GM19035 (cell line): ENCODE data around the gene SHISA2.
"Not testable (repeated sequence)": the region's sequence is repeated elsewhere in the genome, so short reads cannot be mapped to it uniquely, and the experiment has no call there.

Experiments
- ATAC-seq: cut with Tn5 transposase; IDR thresholded peaks from one replicate; pipeline ENCODE4 v1.9.1; 2021; ENCODE audit not compliant: unreplicated experiment

Gene SHISA2

DNA sequence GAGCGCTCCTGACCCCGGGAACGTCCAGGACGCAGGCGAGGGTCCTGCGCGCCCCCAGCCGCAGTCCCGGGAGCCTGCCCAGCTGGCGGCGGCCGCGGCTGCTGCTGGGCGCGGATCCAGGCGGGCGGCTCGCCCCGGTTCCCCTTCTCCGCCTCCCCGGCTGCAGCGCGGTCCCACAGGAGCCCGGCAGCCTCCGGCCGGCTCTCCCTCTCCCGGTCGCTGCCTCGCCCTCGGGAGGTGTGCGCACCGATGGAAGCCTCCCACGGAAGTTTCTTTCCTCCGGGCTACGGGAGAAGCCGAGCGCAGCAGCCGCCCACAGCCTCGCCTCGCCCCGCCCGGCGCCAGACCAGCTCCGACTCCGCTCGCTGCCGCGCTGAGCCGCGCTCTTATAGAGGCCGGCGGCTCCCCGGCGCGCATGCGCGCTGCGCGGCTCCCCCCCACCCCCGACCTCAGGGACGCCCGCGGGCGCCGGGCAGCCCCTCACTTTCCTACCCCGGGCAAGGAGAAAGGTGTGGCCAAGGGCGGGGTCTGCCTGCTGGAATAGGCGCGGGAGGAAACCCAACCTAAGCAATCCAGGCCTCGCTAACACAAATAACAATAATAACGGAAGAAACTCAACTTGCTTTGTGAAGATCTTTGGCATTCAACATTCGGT lies at the start of gene SHISA2:
TSS of gene SHISA2 (minus strand) at position 360 of the 655 bp plus-strand sequence. CDS start 1,041 bp downstream, outside the sequence.
- no peak for ATAC-seq

DNA sequence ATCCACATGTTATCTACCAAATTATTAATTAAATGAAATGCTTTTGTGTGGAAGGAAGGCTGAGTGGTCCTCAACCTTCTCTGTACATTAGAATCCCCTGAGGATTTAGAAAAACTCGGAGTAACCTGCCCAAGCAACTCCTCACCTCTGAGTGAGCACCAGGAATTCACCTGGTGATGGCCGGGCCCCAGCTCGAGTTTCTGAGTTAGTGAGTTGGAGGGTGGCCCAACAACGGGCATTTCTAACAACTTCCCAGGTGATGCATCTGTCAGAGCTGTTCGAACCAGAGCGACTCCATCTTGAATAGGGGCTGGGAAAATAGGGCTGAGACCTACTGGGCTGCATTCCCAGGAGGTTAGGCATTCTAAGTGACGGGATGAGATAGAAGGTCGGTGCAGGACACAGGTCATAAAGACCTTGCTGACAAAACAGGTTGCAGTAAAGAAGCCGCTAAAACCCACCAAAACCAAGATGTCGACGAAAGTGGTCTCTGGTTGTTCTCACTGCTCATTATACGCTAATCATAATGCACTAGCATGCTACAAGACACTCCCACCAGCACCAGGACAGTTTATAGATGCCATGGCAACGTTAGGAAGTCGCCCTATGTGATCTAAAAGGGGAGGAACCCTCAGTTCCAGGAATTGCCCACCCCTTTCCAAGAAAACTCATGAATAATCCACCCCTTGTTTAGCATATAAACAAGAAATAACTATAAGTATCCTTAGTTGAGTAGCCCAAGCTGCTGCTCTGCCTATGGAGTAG lies 44.2 kb upstream of the SHISA2 start:
- ATAC-seq, result no peak

DNA sequence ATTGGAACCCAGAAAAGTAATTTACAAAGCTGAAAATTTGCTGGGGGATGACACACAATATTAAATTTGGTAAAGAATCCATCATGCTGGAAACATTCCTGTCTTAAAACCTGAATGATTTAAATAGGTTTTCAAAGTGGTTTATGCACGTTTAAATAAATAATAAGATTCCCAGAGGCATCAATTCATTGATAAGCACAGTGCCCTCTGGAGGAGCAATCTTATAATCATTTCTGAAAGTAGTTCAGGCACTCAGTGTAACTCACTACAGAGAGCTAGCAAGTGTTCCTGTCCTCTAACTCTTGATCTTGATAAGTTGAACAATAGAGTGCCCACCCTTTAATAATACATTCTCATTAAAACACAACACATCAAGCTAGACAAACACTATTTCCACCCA lies 43.5 kb upstream of the SHISA2 start:
- ATAC-seq, result no peak

DNA sequence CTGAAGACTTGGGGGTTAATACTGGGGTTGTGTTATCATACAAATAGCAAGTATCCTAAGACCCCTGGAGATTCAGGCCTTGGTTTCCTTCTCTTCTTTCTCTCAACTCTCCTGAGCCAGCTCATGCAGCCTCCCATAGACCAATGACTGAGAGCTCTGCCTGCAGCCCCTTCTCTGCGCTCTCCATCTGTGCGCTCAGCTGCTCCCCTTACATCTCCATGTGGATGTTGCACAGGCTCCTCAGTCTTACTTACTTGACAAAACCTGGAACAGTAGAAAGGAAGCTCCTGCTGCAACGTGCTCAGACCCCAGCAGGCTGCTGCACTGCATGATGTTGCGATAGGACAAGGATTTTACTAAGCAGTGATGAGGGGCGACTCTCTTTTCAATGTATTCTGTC lies 25.0 kb upstream of the SHISA2 start:
- not testable (repeated sequence) for ATAC-seq

DNA sequence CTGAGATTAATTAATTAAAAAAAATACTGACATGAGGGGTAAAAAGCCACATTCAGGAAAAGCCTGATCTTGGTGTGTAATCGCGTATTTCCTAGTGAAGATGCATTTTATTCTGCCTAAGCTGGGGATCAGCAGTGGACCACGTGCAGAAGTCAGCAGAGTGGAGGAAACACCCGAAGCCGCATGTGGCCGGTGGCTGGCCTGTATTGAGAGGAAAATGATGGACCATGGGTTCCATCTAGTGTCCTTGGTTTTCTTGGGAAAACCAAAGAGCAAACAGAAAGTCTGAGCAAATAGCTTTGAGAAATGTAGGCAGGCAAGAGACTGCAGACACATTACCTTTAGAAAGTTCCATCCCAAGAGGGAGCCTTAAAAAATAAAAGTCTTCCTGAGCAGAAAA lies 23.7 kb upstream of the SHISA2 start:
- no peak for ATAC-seq

DNA sequence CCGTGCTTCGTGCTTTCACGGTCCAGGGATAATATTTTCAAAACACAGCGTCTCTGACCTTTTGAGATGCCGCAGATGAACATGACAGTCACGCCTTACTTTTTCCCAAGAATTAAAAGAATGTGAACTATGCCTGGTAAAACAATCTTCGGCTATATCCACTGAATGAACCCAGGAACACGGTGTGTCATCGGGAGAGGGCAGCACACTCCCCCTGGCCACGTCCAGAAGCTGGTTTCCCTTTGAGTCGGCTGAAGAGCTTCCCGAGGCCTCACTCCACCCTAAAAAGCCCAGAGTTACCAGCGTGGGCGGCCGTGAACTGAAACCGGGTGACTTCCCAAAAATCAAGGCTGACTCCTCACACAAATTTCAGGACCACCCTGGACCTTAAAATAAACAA lies 22.9 kb upstream of the SHISA2 start:
- no peak for ATAC-seq

DNA sequence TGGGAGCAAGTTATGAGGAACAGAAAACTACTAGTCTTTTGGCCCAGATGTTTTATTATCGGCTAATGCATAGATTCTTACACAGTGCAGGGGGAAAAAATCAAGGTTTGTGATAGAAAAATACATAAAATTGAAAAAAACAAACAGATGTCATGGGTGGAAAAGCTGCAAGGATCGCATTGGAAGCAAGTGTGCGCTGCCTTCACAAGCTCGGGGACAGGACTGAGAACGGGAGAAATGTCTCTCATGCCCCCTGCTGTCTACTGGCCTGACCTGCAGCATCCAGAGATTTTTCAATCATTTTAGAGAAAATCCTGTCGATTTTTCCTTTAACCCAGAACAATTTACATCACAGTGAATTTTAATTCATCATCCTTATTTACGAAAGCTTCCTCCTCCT lies 20.5 kb upstream of the SHISA2 start:
- not testable (repeated sequence) for ATAC-seq

DNA sequence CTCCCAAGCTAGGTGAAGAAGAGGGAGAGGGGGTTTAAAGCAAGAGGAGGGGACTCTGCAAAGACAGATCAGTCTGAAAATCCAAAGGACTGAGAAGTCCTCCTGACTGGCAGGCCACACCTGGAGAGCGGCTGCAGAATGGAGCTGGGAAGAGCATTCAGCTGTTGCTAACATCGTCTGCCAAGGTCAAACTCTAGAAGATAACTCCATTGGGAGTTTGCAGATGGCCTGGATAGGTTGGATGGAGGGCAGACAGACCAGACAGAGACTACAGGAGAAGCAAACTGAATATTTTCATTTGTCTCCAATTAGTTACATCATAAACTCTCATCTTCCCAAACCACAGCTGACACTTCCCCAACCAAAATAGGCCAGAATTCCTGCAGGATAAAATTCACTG lies 19.9 kb upstream of the SHISA2 start:
- ATAC-seq, result no peak

DNA sequence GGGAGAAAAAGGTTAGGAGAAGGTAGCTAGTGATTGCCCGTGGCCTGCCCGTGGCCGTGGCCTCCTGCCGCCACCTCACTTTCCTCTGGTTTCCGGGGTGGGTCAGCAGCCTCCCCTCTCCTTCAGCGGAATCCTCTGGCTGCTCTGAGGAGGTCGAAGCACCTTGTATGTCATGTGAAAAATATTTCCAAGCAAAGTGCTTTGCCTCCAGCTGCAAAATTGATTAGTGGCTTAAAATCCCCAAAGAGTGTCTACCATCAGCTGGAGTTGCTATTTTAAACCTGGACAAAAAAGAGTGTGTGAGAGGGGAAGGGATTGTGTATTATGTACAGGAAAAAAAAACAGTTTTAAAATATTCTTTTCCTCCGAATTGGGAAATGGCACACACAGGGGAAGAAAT lies 17.8 kb upstream of the SHISA2 start:
- ATAC-seq, result not testable (repeated sequence)

DNA sequence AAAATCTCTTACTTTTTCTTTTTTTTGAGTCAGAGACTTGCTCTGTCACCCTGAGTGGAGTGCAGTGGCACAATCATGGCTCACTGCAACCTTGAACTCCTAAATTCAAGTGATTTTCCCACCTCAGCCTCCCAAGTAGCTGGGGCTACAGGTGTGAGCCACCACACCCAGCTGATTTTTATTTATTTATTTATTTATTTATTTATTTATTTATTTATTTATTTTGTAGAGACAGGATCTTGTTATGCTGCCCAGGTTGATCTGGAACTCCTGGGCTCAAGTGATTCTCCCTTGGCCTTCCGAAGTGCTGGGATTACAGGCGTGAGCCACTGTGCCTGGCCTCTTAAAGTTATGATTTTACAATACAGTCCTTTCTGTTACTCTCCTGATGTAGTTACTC lies 16.6 kb upstream of the SHISA2 start:
- not testable (repeated sequence) for ATAC-seq

DNA sequence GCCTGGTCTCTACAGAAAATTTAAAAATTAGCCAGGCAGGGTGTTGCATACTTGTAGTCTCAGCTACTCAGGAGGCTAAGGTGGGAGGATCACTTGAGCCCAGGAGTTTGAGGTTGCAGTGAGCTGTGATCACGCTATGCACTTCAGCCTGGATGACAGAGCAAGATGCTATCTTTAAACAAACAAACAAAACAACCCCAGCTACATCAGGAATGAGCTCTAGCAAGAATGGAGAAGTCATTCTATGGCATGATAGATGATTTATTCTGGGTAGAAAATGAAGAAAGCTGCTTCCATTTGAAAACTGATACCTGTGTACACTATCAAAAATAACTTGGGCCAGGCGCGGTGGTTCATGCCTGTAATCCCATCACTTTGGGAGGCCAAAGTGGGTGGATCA lies 15.8 kb upstream of the SHISA2 start:
- ATAC-seq, result no peak

DNA sequence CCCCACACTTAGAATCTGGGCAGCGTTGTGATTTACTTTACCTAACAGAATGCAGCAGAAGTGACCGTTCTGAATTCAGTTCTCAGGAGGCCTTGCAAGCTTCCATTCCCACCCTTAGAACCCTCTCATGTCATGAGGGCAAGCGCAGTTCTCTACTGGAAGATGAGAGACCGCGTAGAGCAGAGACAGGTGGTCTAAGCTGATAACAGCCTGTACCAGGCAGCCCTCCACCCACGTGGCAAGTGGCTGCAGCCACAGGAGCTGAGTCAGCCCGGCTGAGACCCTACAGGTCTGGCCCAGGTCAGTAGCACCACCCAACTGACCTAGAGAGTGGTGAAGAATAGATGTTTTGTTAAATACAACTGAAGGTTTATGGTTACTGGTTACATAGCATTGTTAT lies 14.7 kb upstream of the SHISA2 start:
- ATAC-seq, result not testable (repeated sequence)

DNA sequence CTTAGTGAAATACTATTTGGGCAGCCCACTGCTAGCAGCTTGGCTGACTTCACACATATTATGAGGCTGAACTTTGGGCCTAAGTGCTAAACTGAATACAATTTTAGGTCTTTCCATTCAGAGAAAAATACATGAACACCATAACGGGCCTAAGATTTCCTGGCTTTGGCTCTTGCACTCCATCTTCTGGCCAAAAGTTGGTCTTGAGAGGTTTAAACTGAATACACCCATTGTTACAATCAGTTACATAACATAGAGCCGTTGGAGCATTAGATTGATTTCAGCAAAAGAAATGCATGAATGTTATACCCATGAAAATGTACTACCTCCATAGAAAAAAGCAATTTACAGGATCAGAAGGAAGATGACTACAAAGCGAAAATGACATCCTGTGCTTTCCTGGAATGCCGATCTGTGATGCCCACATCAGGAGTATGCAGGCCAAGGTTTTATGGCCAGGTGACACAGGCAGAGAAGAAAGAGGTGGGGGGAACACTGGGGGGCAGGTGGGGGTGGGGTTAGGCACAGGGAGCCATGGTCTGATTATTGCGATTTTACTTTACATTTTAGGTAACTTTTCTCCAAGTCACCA lies 11.1 kb upstream of the SHISA2 start:
- no peak for ATAC-seq

DNA sequence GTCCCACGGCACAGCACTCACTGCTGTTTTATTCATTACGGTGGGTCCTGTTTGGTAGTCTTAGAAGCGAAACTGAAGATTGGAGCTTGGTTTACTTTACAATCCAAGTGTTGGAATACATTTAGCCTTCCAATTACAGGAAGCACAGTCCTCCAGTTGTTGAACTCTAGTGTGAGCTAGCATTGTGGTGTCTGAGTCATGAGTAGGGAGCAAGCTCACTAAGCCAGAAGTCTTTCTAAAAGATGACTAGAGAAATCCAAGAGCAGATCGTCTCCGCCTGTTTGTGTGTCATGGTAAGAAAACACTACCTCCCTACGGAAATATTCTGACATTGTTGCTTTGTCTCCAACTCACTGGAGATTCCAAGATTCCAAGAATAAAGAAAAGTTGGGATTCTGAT lies 10.1 kb upstream of the SHISA2 start:
- no peak for ATAC-seq

DNA sequence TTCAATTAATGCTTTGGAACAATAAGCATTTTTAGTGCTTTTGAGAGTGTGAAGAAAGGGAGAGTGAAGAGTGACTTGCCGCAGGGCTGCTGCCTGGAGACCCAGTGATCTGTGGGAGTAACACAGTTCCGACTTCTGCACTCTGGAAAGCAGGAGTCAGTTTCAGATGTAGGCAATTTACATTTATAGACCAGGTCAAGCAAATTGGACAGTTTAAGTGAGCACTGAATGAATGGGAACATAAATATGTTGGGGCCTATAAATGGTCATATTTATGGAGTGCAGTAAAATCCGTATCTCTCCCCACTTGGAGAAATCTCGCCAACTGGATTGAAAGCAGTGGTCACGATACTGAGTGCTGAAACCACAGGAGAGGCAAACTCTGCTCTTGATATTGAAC lies 9.4 kb upstream of the SHISA2 start:
- ATAC-seq, result no peak

DNA sequence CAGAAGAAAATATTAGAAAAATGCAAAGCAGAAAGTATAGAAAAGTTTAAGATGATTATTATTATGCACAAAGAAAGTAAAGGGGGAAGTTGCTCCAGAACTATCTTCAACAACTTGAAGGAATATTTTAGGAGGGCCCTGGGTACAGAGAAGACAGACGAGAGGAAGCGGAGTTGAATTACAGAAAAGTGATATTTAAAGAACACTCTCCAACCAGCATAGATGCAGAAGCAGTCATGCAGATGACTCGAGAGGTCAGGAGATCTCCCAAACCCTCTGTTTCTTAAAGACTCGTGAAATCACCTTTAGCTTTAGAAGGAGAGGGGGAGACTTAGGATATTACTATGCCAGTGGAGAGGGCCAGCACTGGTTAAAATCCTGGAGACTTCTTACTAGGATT lies 8.5 kb upstream of the SHISA2 start:
- ATAC-seq, result no peak

DNA sequence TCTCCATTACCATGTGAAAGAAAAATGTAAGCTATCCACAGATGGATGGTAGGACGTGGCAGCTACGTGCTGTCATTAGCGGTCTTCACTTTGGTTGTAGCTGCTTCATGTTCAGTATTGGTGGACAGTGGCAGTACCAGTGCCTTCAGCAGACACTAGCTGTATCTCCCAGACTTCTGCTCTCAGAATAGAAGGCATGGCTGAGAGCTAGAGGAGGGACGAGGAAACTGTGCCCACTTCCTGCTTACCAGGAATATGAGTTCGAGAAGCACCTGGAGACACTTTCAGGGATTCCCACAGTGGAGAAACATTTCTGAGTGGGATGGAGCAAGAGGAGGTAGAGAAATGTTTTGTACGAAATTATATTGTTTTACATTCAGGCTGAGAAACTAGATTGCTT lies 6.9 kb upstream of the SHISA2 start:
- ATAC-seq, result no peak

DNA sequence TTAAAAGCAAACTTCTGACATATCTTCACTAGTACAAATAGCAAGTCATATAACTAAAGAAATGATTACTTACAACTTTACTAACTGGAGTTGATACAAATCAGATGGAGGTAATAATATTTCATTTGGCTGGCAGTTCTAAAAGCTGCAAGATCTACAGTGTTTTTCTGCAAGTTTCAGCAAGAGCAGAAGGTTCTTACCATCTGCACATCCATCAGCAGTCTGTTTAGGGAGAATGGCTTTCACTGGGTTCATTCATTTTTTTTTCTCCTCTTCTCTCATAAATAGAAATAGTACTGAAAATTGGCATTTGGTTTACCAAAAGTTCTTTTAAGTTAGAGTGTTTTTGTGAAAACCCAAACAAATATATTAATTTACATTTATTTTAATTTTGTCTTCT lies 3.1 kb upstream of the SHISA2 start:
- no peak for ATAC-seq

DNA sequence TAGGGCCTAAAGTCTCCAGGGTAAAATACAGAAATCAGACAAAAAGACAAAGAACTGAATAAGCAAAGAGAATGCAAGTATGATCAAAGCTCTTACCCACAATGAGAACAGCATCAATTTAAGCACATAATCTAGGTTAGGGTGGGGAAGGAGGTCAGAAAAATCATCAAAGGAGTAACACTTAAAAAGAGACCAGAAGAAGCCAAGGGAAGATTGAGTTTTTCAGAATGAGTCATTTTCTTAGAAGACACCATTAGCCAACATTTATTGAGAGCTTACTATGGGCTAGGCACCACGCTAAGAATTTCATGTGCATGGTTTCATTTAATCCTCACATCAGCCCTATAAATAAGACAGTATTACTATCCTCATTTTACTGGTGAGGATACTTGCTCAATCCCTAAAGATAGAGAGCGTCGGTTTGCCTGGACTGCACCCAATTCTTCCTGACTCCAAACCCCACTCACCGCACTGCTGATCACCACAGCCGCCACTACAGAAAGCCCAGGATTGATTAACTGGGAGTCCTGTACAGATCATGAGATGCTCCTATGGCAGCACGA lies 1.7 kb upstream of the SHISA2 start:
- no peak for ATAC-seq

DNA sequence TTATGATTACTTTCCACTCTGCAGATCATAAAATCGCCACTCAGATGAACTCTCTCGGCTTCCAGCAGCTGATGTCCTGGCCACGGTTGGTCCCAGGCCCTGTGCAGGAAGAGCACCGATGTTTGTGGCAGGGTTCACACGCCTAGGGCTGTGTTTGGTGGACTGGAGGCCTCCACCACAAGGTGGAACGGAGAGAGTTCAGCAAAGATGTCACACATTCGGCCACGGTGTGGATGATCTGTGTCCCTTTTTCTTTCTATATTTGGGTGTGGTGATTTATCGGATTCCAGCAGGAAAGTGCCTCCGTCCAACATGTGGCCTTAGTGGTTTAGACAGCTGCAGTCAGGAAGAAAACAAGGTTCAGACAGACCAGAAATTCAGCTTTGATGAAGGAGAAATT lies 521 bp upstream of the SHISA2 start:
- no peak for ATAC-seq

DNA sequence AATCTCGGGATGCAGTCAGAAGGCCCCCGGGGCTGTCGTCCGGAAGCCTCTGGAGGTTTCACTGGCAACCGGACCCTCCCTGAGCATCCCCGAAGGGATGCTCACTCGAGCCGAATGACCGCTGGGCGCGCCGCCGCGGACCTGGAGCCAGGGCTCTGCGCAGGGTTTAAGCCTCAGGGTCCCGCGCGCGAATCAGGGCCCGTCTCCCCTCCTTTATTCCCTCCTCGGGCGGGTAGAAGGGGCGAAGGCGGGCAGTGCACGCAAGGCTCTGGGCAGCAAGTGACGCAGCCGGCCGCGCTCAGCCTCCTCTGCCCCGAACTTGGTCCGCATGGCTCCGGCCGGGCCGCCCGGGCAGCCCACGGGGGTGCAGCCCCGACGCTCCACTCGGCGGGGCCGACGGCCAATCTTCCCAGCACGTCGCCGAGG lies 572 bp downstream of the SHISA2 start:
- ATAC-seq, result no peak
